Kasumi-1 (cell line): ENCODE measurements around the gene C5orf52.
A peak's percentile ranks its signal among the peaks of the same experiment; 100 is the strongest.
"Not testable (repeated sequence)": the region's sequence is repeated elsewhere in the genome, so short reads cannot be mapped to it uniquely, and the experiment has no call there.

ENCODE experiments used
- DNase-seq, 2 experiments: peaks; one replicate each; lab custom pipeline; 2025; lab: John Stamatoyannopoulos, UW

C5orf52 gene

GRCh38 chr5:157677931-157678330 lies 6.6 kb downstream of the C5orf52 start:
- no peak for DNase-seq

- DNase-seq: no peak
Observed at GRCh38 chr5:157679801-157680200, 8.5 kb downstream of the C5orf52 start.

GRCh38 chr5:157680239-157680638 lies 8.9 kb downstream of the C5orf52 start:
- DNase-seq: no peak

- no peak for DNase-seq
Observed at GRCh38 chr5:157681048-157681447, 9.7 kb downstream of the C5orf52 start.

- DNase-seq: no peak
Observed at GRCh38 chr5:157682257-157682656, 10.9 kb downstream of the C5orf52 start.

- DNase-seq: not testable (repeated sequence)
Observed at GRCh38 chr5:157686276-157687197, 15.2 kb downstream of the C5orf52 start.

- no peak for DNase-seq
Observed at GRCh38 chr5:157687198-157687554, 15.8 kb downstream of the C5orf52 start.

- DNase-seq: no peak
Observed at GRCh38 chr5:157689942-157690689, 18.8 kb downstream of the C5orf52 start.

GRCh38 chr5:157690690-157691433 lies 19.5 kb downstream of the C5orf52 start:
- DNase-seq: no peak

GRCh38 chr5:157693816-157694215 lies 22.5 kb downstream of the C5orf52 start:
- DNase-seq: not testable (repeated sequence)

GRCh38 chr5:157696154-157696553 lies 24.8 kb downstream of the C5orf52 start:
- not testable (repeated sequence) for DNase-seq

- not testable (repeated sequence) for DNase-seq
Observed at GRCh38 chr5:157698674-157699073, 27.3 kb downstream of the C5orf52 start.

- DNase-seq: no peak
Observed at GRCh38 chr5:157703736-157704135, 32.4 kb downstream of the C5orf52 start.

- DNase-seq: no peak
Observed at GRCh38 chr5:157708866-157709265, 37.5 kb downstream of the C5orf52 start.

- DNase-seq: no peak
Observed at GRCh38 chr5:157709346-157709745, 38.0 kb downstream of the C5orf52 start.

- no peak for DNase-seq
Observed at GRCh38 chr5:157710431-157710830, 39.1 kb downstream of the C5orf52 start.

- DNase-seq: no peak
Observed at GRCh38 chr5:157710882-157711281, 39.5 kb downstream of the C5orf52 start.

- DNase-seq: no peak
Observed at GRCh38 chr5:157713830-157714595, 42.7 kb downstream of the C5orf52 start.

- no peak for DNase-seq
Observed at GRCh38 chr5:157714596-157714864, 43.2 kb downstream of the C5orf52 start.

GRCh38 chr5:157718519-157718918 lies 47.2 kb downstream of the C5orf52 start:
- peak; percentile 50 to 64 for DNase-seq

GRCh38 chr5:157719245-157719644 lies 47.9 kb downstream of the C5orf52 start:
- DNase-seq: no peak

GRCh38 chr5:157721159-157721558 lies 49.8 kb downstream of the C5orf52 start:
- DNase-seq: no peak
